ENCODE measurements around the gene PCYOX1L.

DNA sequence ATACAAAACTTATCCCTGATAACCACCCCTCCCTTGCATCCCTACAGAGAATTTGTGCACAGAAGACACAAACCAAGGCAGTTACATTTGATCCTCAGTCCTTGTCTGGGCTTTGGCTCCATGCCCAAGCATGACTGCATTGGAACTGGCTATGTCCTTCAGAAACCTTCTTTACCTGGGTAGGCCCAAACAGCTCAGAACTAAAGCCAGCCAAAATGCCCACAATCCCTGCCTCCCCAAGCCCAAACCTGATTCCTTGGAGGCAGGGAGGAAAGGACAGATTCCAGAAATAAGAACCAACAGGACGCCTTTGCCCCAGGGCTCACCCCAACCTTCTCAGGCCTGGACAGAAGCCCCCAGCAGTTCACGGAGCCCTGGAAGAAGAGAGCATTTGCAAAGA, 13.0 kb downstream of the PCYOX1L start:
- TF ChIP-seq, protein P1, sequence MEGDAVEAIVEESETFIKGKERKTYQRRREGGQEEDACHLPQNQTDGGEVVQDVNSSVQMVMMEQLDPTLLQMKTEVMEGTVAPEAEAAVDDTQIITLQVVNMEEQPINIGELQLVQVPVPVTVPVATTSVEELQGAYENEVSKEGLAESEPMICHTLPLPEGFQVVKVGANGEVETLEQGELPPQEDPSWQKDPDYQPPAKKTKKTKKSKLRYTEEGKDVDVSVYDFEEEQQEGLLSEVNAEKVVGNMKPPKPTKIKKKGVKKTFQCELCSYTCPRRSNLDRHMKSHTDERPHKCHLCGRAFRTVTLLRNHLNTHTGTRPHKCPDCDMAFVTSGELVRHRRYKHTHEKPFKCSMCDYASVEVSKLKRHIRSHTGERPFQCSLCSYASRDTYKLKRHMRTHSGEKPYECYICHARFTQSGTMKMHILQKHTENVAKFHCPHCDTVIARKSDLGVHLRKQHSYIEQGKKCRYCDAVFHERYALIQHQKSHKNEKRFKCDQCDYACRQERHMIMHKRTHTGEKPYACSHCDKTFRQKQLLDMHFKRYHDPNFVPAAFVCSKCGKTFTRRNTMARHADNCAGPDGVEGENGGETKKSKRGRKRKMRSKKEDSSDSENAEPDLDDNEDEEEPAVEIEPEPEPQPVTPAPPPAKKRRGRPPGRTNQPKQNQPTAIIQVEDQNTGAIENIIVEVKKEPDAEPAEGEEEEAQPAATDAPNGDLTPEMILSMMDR (conservative IDR thresholded peaks at IDR 0.05; ENCODE audit: low read depth in 2 of 2): no peak
- TF ChIP-seq JUNB (IDR thresholded peaks at IDR 0.05; ENCODE audit: unreplicated experiment): no peak

All from GM23338 (cell line).